Glutamatergic neuron (in vitro differentiated cells): ENCODE measurements around the gene CACNA1D. TPM values are rescaled to one million over a fixed set of nuclear protein-coding genes. Genes with fewer than 3 reads are reported as not detected.

Source experiments
- DNase-seq: peaks from one replicate; pipeline ENCODE4 v3.0.0; 2022
- H3K27ac Mint-ChIP-seq: one replicate; pipeline ENCODE4 v1.8.0; 2020; ENCODE audit warnings: mild to moderate bottlenecking, mixed read lengths, inconsistent platforms; ENCODE audit not compliant: unreplicated experiment
- H3K27me3 Mint-ChIP-seq: one replicate; pipeline ENCODE4 v1.8.0; 2020; ENCODE audit warnings: mild to moderate bottlenecking, moderate library complexity, mixed read lengths, inconsistent platforms; ENCODE audit not compliant: unreplicated experiment
- H3K36me3 Mint-ChIP-seq: one replicate; pipeline ENCODE4 v1.8.0; 2020; ENCODE audit warnings: mild to moderate bottlenecking, mixed read lengths, inconsistent platforms; ENCODE audit not compliant: unreplicated experiment
- H3K4me1 Mint-ChIP-seq: one replicate; pipeline ENCODE4 v1.8.0; 2020; ENCODE audit warnings: mild to moderate bottlenecking, low read depth, mixed read lengths, inconsistent platforms; ENCODE audit not compliant: unreplicated experiment
- H3K4me3 Mint-ChIP-seq: one replicate; pipeline ENCODE4 v1.8.0; 2020; ENCODE audit warnings: mild to moderate bottlenecking, mixed read lengths, inconsistent platforms; ENCODE audit not compliant: unreplicated experiment
- H3K9me3 Mint-ChIP-seq: one replicate; pipeline ENCODE4 v1.8.0; 2020; ENCODE audit warnings: mild to moderate bottlenecking, moderate library complexity, mixed read lengths, inconsistent platforms; ENCODE audit not compliant: unreplicated experiment
- CTCF ChIP-seq: fragments of 200-600 bp; sonication (generic); IDR thresholded peaks from one replicate; pipeline ENCODE4 v1.5.0; 2021; ENCODE audit not compliant: partially characterized antibody, unreplicated experiment
- total RNA-seq: library from RNA; stranded (reverse); fragmentation: NEBNext Ultra II Directional; extraction: Animal tissue kit (Norgen Biotek cat#: 25700); gene quantifications from one replicate; pipeline ENCODE4 v1.2.1, GENCODE V29; 2021; ENCODE audit not compliant: unreplicated experiment

Gene CACNA1D
- total RNA-seq, 1 donor from 2014 or later, result 5.0 TPM

GRCh38 chr3:53715815-53716483 lies 221.5 kb downstream of the CACNA1D start:
- no peak for DNase-seq
- H3K4me1 Mint-ChIP-seq, result peaks cover 5% of the 10 kb centered on the region
- TF ChIP-seq CTCF, result no peak
- H3K4me3 Mint-ChIP-seq, result no peak overlapping the region
- peaks cover 5% of the 10 kb centered on the region for H3K36me3 Mint-ChIP-seq
- peaks cover 5% of the 10 kb centered on the region for H3K27me3 Mint-ChIP-seq
- H3K9me3 Mint-ChIP-seq, result peaks cover 4% of the 10 kb centered on the region
- H3K27ac Mint-ChIP-seq, result no peak overlapping the region

- no peaks in the 10 kb centered on the region for H3K9me3 Mint-ChIP-seq
- H3K36me3 Mint-ChIP-seq, result peaks cover 5% of the 10 kb centered on the region
- H3K27ac Mint-ChIP-seq, result no peak overlapping the region
- DNase-seq, result no peak
- no peak for TF ChIP-seq CTCF
- peaks cover 8% of the 10 kb centered on the region for H3K4me1 Mint-ChIP-seq
- peaks cover 5% of the 10 kb centered on the region for H3K27me3 Mint-ChIP-seq
- H3K4me3 Mint-ChIP-seq, result no peak overlapping the region
Measured at GRCh38 chr3:53716998-53717397, 222.6 kb downstream of the CACNA1D start.

DNA sequence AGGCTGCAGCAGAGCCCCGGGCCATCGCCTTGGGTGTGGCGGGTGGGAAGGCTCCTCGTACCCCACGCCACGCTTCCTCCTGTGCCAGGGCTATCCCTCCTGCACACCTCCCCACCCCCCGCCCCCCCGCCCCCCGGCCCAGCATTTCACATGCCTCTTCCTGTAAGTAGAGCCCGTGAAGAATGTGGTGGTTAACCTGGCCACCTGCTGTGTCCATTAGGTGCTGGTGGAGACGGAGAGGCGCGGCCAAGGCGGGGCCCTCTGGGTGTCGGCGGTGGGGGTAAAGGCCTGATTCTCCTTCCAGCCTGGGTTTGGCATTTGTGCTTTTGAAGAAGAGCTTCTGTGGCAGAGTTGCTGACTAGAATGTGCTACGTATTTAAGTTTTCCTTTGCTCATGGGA lies 224.1 kb downstream of the CACNA1D start:
- H3K4me1 Mint-ChIP-seq, result peaks cover 10% of the 10 kb centered on the region
- no peaks in the 10 kb centered on the region for H3K9me3 Mint-ChIP-seq
- TF ChIP-seq CTCF, result no peak
- no peak overlapping the region for H3K27ac Mint-ChIP-seq
- H3K4me3 Mint-ChIP-seq, result no peak overlapping the region
- H3K27me3 Mint-ChIP-seq, result peaks cover 5% of the 10 kb centered on the region
- peaks cover 5% of the 10 kb centered on the region for H3K36me3 Mint-ChIP-seq
- DNase-seq, result no peak

- Mint-ChIP-seq H3K36me3 (peaks cover 5% of the 10 kb centered on the region), H3K27ac (no peak overlapping the region), H3K4me3 (no peak overlapping the region), H3K9me3 (no peaks in the 10 kb centered on the region), H3K27me3 (peaks cover 5% of the 10 kb centered on the region), H3K4me1 (peaks cover 10% of the 10 kb centered on the region)
- TF ChIP-seq CTCF, result no peak
- no peak for DNase-seq
Measured at GRCh38 chr3:53719796-53720195, 225.4 kb downstream of the CACNA1D start.

DNA sequence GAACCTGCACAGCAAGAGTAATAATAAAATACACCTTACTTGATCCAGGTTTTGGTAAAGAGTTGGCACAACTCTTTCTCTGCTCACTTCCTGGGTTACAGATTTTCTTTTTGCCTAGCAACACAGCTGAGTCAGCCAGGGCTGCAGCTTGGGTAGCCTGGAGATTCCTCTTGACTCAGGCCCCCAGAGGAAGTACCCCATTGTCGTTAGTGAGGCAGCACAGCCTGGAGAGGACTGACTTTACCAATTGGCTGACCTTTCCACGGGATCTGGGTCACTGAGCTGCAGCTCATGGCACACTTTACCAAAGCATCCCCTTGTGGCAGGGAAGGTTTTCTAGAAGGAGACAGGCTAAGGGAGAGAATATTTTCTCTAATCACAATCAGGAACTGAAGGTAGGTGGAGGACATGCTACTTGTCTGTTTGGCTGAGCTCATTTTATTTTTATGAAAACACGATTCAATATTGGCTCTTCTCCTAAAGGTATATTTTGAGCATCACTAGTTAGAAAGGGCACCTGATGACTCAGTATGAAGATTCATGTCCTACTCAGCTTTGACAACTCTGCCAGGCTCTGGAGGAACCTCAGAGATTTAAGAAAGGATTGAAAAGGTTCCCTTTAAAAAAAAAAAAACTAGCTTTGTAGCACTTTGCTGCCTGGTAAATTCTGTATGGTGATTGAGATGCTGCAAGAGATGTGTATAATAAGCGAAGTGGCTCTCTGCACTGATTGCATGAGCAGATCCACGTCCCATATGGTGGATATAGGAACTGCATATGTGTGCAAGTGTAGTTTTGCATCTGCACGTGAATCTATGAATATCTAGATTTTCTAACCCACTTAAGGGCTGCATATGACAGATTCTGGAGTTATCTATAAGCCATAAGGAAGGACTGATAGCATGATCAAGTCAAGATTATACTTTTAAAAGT lies 227.0 kb downstream of the CACNA1D start:
- no peak for TF ChIP-seq CTCF
- Mint-ChIP-seq H3K27ac (no peak overlapping the region), H3K27me3 (peaks cover 6% of the 10 kb centered on the region), H3K36me3 (peaks cover 5% of the 10 kb centered on the region), H3K9me3 (no peaks in the 10 kb centered on the region), H3K4me1 (peaks cover 12% of the 10 kb centered on the region), H3K4me3 (no peak overlapping the region)
- no peak for DNase-seq
